GM21528 (cell line): Measurements from ENCODE around the gene CHIC2.
"Not testable (repeated sequence)": the region's sequence is repeated elsewhere in the genome, so short reads cannot be mapped to it uniquely, and the experiment has no call there.

ENCODE experiments used
- ATAC-seq: cut with Tn5 transposase; IDR thresholded peaks from one replicate; pipeline ENCODE4 v1.9.1; 2021; ENCODE audit warnings: mild to moderate bottlenecking, moderate library complexity; ENCODE audit not compliant: unreplicated experiment, low FRiP score

The CHIC2 gene

GRCh38 chr4:54064317-54065111 is at the start of gene CHIC2:
TSS of gene CHIC2 (minus strand) at chr4:54064605. CDS start at chr4:54064300, 305 bp downstream.
- peak; percentile 96 for ATAC-seq

DNA sequence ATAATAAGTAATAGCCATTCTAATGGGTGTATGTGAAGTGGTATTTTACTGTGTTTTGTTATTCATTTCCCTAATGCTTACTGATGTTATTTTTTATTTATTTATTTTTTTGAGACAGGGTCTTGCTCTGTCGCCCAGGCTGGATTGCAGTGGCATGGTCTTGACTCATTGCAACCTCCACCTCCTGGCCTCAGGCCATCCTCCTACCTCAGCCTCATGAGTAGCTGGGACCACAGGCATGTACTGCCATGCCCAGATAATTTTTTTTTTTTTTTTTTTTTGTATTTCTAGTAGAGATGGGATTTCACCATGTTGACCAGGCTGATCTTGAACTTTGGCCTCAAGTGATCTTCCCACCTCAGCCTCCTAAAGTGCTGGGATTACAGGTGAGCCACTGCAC is 48.8 kb upstream of the CHIC2 start:
- not testable (repeated sequence) for ATAC-seq

DNA sequence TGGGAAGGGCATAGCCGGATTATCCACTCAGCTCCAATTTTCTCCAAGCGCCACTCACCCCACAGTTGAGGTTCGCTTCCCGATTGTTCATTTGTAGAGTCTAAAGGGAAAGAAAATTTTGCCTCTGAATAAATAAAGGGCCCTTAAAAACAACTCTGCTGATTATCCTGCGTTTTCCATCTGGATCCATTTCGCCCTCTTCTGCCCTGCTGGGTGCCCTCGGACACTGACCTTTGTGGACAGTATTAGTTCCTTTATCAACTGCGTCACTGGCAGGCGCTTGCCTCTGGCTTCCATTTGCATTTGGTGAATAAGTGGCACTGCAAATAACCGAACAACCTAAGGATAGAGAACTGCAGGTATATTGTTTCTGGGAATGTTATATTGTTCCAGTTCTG is 45.6 kb upstream of the CHIC2 start:
- ATAC-seq = no peak

GRCh38 chr4:54109241-54110018 is 45.0 kb upstream of the CHIC2 start:
- ATAC-seq = no peak

GRCh38 chr4:54107951-54108748 is 43.7 kb upstream of the CHIC2 start:
- ATAC-seq = no peak

DNA sequence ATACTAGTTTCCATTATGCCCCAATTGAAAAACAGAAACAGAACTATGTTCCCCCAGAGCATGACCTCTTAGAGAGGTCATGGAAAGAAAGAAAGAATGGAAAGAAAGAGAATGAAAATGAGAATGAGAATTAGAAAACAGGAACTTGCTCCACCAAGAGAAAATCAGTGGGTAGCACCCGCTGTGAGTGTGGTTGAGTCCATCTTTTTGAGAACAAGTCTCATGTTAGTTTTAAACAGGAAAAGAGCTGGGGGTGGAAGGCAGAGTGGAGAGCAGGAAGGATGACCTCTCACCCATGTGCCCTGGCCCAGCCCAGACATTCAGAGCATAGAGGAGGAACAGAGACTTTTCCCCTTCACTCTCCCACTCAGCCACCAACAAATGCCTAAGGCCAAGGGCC is 40.5 kb upstream of the CHIC2 start:
- ATAC-seq = no peak

- ATAC-seq = no peak
Measured at GRCh38 chr4:54103190-54103574, 38.8 kb upstream of the CHIC2 start.

DNA sequence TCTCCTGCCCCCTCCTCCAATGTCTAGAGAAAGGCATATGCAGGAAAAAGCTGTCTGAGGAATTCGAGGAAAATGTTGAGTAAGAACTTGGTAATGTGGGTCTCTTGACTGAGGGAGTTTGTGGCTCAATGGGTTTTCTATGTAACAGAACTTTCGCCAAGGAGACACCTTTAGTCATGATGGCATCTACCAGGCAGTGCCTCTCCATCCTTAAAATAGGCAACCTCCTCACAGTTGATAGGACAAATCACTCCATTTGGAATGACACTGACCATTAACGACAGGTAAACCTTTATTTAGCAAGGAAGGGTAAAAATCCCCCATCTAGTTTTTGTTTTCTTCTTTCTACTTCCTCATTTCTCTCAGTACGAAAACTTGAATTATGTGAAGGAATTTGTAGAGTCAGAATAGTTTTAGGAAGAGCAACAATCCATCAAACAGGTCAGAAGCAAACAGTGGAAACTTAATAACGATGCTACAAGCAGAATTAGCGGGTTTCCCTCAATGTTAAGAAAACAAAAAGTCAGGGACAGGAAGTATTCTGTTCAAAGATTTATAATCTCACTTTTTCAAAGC is 38.2 kb upstream of the CHIC2 start:
- ATAC-seq = no peak

DNA sequence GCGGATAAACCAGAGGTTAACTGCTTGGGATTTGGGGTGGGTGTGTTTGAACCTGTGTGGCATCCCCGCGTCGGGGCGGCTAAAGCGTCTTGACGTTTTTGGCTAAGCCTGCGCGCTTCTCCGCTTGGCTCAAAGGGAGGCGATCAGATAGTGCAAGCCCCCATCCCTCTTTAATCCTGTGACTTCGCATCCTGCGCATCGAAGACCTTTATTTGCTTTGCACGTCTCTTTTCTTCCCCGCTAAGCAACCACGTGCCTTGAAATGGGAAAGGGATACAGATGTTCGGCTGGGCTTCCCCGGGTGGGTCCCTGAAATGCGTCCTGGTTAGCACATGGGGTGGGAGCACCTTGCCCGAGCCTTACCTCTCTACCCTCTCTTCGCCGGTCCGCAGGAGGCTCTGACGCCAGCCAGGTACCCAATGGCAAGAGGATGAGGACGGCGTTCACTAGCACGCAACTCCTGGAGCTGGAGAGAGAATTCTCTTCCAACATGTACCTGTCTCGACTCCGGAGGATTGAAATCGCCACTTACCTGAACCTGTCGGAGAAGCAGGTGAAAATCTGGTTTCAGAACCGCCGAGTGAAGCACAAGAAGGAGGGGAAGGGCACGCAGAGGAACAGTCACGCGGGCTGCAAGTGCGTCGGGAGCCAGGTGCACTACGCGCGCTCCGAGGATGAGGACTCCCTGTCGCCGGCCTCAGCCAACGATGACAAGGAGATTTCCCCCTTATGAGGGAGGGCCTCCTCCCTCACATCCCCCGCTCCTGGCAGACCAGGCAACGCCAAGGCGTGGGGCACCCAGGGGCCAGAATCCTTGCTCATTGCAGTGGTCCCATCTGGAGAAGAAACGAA is 37.0 kb upstream of the CHIC2 start:
- no peak for ATAC-seq

GRCh38 chr4:54100595-54101189 is 36.3 kb upstream of the CHIC2 start:
- ATAC-seq = no peak

DNA sequence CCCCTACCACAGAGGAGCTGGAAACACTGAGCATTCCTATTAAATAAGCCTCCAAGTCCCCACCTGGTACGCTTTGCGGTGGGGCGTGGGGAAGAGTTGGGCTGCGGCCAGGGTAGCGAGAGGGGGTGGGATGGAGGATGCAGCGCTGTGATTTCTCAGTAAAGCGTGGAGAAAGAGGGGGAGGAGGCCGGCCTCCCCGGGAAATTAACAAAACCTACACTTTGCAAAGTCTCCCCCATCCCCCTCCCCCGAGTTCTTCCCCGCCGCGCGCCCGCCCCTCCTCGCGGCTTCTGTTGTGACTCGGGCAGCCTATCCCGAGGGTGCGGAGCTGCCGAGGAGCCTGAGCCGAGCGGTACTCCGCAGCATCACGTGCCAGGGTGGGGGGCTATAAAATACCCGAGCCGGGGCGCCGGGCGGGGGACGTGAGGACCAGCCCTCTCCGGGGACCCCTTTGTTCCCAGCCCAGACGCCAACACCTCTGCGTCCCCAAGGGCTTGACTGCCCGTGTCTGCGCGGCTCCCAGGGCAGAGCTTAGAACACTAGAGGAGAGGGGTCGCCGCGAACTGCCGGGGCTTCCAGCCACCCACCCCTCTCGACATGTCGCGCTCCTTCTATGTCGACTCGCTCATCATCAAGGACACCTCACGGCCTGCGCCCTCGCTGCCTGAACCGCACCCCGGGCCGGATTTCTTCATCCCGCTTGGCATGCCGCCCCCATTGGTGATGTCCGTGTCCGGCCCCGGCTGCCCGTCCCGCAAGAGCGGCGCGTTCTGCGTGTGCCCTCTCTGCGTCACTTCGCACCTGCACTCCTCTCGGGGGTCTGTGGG is 35.6 kb upstream of the CHIC2 start, which contains the start of gene GSX2:
Gene GSX2, plus strand, starts transcription at position 416 of the 827 bp plus-strand sequence. Its CDS starts 182 bp downstream, at position 598.
- no peak for ATAC-seq

DNA sequence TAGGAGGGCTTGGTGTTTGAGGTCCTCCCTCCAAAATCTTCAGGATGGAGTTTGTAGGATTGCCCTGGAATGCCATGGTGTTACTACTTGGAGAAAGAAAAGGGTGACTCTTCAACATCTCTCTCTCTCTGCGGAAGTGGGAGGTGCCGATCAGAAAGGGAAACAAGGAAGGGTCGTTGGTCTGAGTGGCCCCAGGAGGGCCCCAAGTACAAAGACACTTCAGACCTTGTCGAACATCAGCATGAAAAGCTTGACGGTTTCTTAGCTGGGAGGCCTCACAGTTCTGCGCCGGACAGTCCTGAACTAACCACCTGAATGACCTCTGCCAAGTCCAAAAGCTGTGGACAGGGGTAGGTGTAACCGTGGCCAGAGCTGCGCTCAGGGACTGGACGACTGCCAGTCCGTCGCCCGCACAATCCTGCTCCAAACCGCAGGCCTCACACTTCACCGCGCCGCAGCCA is 34.9 kb upstream of the CHIC2 start:
- no peak for ATAC-seq

- ATAC-seq = no peak
Measured at GRCh38 chr4:54098375-54098774, 34.0 kb upstream of the CHIC2 start.

DNA sequence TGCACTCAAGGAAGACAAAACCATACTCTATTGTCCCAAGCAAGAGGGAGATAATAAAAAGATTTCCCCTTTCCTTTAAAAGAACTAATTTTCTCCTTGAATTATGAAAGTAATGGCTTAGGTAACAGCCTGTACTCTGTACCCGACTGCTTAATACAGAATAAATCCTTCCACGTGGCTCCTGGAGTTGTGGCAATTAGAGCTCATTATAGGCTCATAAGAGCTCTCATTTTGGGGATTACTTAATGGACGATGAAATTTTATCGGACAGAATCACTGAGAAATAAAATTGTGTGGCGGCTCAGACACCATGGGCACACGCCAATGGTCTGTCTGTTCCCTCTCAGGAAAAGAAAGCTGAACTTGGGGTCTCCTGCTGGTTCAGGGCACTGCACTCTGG is 32.7 kb upstream of the CHIC2 start:
- ATAC-seq = no peak

GRCh38 chr4:54096295-54096962 is 32.0 kb upstream of the CHIC2 start:
- ATAC-seq = no peak

- ATAC-seq = no peak
Measured at GRCh38 chr4:54095110-54095825, 30.9 kb upstream of the CHIC2 start.

DNA sequence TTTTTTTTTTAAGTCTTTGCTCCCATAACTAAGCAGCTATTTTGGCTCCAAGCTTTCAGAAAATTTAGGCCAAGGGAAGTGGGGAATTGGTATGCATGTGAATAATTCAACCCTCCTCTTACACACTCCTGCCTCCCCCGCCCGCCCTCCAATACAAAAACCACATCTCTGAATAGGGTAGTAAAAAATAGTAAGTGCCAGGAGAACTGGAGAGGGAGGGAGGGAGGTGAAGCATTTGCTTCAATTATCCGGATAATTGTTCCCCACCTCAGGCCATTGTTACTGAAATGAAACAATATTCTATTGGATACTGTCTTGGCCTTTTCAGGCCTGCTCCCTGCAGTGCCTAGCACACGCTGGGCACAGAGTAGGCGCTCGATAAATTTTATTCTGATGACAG is 30.0 kb upstream of the CHIC2 start:
- no peak for ATAC-seq
